ENCODE results near the gene PROX1.

DNA sequence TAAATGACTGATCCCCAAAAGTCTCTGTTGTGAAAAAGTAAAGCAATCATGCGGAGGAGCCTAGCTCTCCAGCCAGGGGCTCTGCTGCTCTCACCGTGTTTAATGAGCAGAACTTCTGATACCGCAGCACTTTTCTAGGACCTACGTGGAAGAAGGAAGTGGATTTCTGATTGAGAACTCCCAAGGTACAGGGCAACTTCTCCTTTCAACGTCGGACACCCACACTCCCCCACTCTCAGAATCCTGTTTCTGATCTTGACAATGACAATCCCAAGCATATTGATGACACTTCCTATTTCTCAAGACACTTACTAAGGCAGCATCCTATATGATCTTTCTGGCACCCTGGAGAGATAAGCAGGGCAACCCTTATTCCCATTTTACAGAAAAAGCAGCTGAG lies 78.4 kb downstream of the PROX1 start:
- TF ChIP-seq, protein P1, sequence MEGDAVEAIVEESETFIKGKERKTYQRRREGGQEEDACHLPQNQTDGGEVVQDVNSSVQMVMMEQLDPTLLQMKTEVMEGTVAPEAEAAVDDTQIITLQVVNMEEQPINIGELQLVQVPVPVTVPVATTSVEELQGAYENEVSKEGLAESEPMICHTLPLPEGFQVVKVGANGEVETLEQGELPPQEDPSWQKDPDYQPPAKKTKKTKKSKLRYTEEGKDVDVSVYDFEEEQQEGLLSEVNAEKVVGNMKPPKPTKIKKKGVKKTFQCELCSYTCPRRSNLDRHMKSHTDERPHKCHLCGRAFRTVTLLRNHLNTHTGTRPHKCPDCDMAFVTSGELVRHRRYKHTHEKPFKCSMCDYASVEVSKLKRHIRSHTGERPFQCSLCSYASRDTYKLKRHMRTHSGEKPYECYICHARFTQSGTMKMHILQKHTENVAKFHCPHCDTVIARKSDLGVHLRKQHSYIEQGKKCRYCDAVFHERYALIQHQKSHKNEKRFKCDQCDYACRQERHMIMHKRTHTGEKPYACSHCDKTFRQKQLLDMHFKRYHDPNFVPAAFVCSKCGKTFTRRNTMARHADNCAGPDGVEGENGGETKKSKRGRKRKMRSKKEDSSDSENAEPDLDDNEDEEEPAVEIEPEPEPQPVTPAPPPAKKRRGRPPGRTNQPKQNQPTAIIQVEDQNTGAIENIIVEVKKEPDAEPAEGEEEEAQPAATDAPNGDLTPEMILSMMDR (conservative IDR thresholded peaks at IDR 0.05; ENCODE audit: low read length): no peak
- TF ChIP-seq EZH2phosphoT487 (IDR thresholded peaks at IDR 0.05; ENCODE audit: borderline replicate concordance, low read depth, low read length): no peak

Measured in OCI-LY7 (cell line).